ENCODE data around the gene ALDOA.
"Not testable (repeated sequence)": the region's sequence is repeated elsewhere in the genome, so short reads cannot be mapped to it uniquely, and the experiment has no call there.

Gene ALDOA

GRCh38 chr16:30065102-30065942, at the start of gene ALDOA:
TSS of gene ALDOA (plus strand) at chr16:30065760. CDS start at chr16:30066898, 1,138 bp downstream.
- FAIRE-seq, result peak; percentile 68

- FAIRE-seq, result no peak
Measured at GRCh38 chr16:30016555-30017276, 48.8 kb upstream of the ALDOA start.

GRCh38 chr16:30017277-30017656, 48.3 kb upstream of the ALDOA start:
- FAIRE-seq, result no peak

GRCh38 chr16:30017937-30018336, 47.6 kb upstream of the ALDOA start:
- FAIRE-seq, result not testable (repeated sequence)

- no peak for FAIRE-seq
Measured at GRCh38 chr16:30018731-30019158, 46.8 kb upstream of the ALDOA start.

GRCh38 chr16:30022887-30023286, 42.7 kb upstream of the ALDOA start, which contains the start of gene C16orf92:
TSS of gene C16orf92 (plus strand) at chr16:30023198. CDS start at chr16:30023341, 143 bp downstream.
- no peak for FAIRE-seq

GRCh38 chr16:30023586-30023985, 42.0 kb upstream of the ALDOA start:
- FAIRE-seq, result no peak

GRCh38 chr16:30024451-30024850, 41.1 kb upstream of the ALDOA start:
- no peak for FAIRE-seq

- no peak for FAIRE-seq
Measured at GRCh38 chr16:30025156-30025555, 40.4 kb upstream of the ALDOA start.

GRCh38 chr16:30025574-30025973, 40.0 kb upstream of the ALDOA start:
- FAIRE-seq, result no peak

GRCh38 chr16:30026449-30026848, 39.1 kb upstream of the ALDOA start:
- FAIRE-seq, result no peak

GRCh38 chr16:30027588-30028437, 37.7 kb upstream of the ALDOA start:
- no peak for FAIRE-seq

GRCh38 chr16:30028438-30029076, 37.0 kb upstream of the ALDOA start:
- FAIRE-seq, result no peak

GRCh38 chr16:30030011-30030685, 35.4 kb upstream of the ALDOA start:
- no peak for FAIRE-seq

- no peak for FAIRE-seq
Measured at GRCh38 chr16:30030841-30031413, 34.6 kb upstream of the ALDOA start, which contains the start of gene TLCD3B. TSS of gene TLCD3B (minus strand) at chr16:30031271. CDS start at chr16:30030527, 744 bp downstream.

GRCh38 chr16:30031477-30031918, 34.1 kb upstream of the ALDOA start:
- FAIRE-seq, result no peak

- FAIRE-seq, result no peak
Measured at GRCh38 chr16:30032083-30032819, 33.3 kb upstream of the ALDOA start.

- FAIRE-seq, result no peak
Measured at GRCh38 chr16:30033270-30033669, 32.3 kb upstream of the ALDOA start.

GRCh38 chr16:30040221-30040620, 25.3 kb upstream of the ALDOA start:
- FAIRE-seq, result no peak

- not testable (repeated sequence) for FAIRE-seq
Measured at GRCh38 chr16:30040690-30041089, 24.9 kb upstream of the ALDOA start.
